ENCODE measurements around the gene PRSS23.
"Not testable (repeated sequence)": the region's sequence is repeated elsewhere in the genome, so short reads cannot be mapped to it uniquely, and the experiment has no call there.

The PRSS23 gene

GRCh38 chr11:86807360-86807759 lies 7.0 kb downstream of the PRSS23 start:
- no peak overlapping the region for H3K4me3 ChIP-seq (ENCODE audit: low read length)
- peaks cover 77% of the 10 kb centered on the region for H3K4me1 ChIP-seq (ENCODE audit: insufficient read depth, low read length)
- no peaks in the 10 kb centered on the region for H3K27me3 ChIP-seq (ENCODE audit: insufficient read depth, low read length)
- peaks cover 74% of the 10 kb centered on the region for H3K36me3 ChIP-seq (ENCODE audit: insufficient read depth, low read length)
- H3K9me3 ChIP-seq (ENCODE audit: low read length) = no peaks in the 10 kb centered on the region
- no peak overlapping the region for H2AFZ ChIP-seq (ENCODE audit: low read depth, low read length)

GRCh38 chr11:86809561-86809960 lies 9.2 kb downstream of the PRSS23 start:
- Histone ChIP-seq H3K4me3 (ENCODE audit: low read length) (no peak overlapping the region), H2AFZ (ENCODE audit: low read depth, low read length) (no peak overlapping the region), H3K4me1 (ENCODE audit: insufficient read depth, low read length) (peaks cover 61% of the 10 kb centered on the region), H3K9me3 (ENCODE audit: low read length) (no peaks in the 10 kb centered on the region), H3K36me3 (ENCODE audit: insufficient read depth, low read length) (peaks cover 68% of the 10 kb centered on the region), H3K27me3 (ENCODE audit: insufficient read depth, low read length) (no peaks in the 10 kb centered on the region)

- Histone ChIP-seq H3K27me3 (ENCODE audit: insufficient read depth, low read length) (no peaks in the 10 kb centered on the region), H3K4me1 (ENCODE audit: insufficient read depth, low read length) (peaks cover 55% of the 10 kb centered on the region), H3K36me3 (ENCODE audit: insufficient read depth, low read length) (peaks cover 60% of the 10 kb centered on the region), H3K4me3 (ENCODE audit: low read length) (no peak overlapping the region), H3K9me3 (ENCODE audit: low read length) (no peaks in the 10 kb centered on the region), H2AFZ (ENCODE audit: low read depth, low read length) (no peak overlapping the region)
Observed at GRCh38 chr11:86810288-86810687, 9.9 kb downstream of the PRSS23 start.

- Histone ChIP-seq H3K4me3 (ENCODE audit: low read length) (no peak overlapping the region), H2AFZ (ENCODE audit: low read depth, low read length) (no peak overlapping the region), H3K27me3 (ENCODE audit: insufficient read depth, low read length) (no peaks in the 10 kb centered on the region), H3K36me3 (ENCODE audit: insufficient read depth, low read length) (peaks cover 46% of the 10 kb centered on the region), H3K9me3 (ENCODE audit: low read length) (no peaks in the 10 kb centered on the region), H3K4me1 (ENCODE audit: insufficient read depth, low read length) (peaks cover 49% of the 10 kb centered on the region)
Observed at GRCh38 chr11:86811637-86812321, 11.4 kb downstream of the PRSS23 start.

- Histone ChIP-seq H3K9me3 (ENCODE audit: low read length) (no peaks in the 10 kb centered on the region), H3K4me1 (ENCODE audit: insufficient read depth, low read length) (peaks cover 45% of the 10 kb centered on the region), H3K4me3 (ENCODE audit: low read length) (no peak overlapping the region), H3K36me3 (ENCODE audit: insufficient read depth, low read length) (peaks cover 41% of the 10 kb centered on the region), H3K27me3 (ENCODE audit: insufficient read depth, low read length) (no peaks in the 10 kb centered on the region), H2AFZ (ENCODE audit: low read depth, low read length) (no peak overlapping the region)
Observed at GRCh38 chr11:86812322-86812670, 12.0 kb downstream of the PRSS23 start.

GRCh38 chr11:86812981-86813380 lies 12.6 kb downstream of the PRSS23 start:
- no peaks in the 10 kb centered on the region for H3K27me3 ChIP-seq (ENCODE audit: insufficient read depth, low read length)
- no peaks in the 10 kb centered on the region for H3K9me3 ChIP-seq (ENCODE audit: low read length)
- peaks cover 34% of the 10 kb centered on the region for H3K36me3 ChIP-seq (ENCODE audit: insufficient read depth, low read length)
- no peak overlapping the region for H2AFZ ChIP-seq (ENCODE audit: low read depth, low read length)
- peaks cover 45% of the 10 kb centered on the region for H3K4me1 ChIP-seq (ENCODE audit: insufficient read depth, low read length)
- no peak overlapping the region for H3K4me3 ChIP-seq (ENCODE audit: low read length)

GRCh38 chr11:86814775-86815174 lies 14.4 kb downstream of the PRSS23 start:
- Histone ChIP-seq H3K36me3 (ENCODE audit: insufficient read depth, low read length) (peaks cover 16% of the 10 kb centered on the region), H3K4me1 (ENCODE audit: insufficient read depth, low read length) (peaks cover 43% of the 10 kb centered on the region), H3K9me3 (ENCODE audit: low read length) (no peaks in the 10 kb centered on the region), H3K27me3 (ENCODE audit: insufficient read depth, low read length) (no peaks in the 10 kb centered on the region), H2AFZ (ENCODE audit: low read depth, low read length) (no peak overlapping the region), H3K4me3 (ENCODE audit: low read length) (no peak overlapping the region)

GRCh38 chr11:86815726-86816125 lies 15.4 kb downstream of the PRSS23 start:
- no peak overlapping the region for H3K4me3 ChIP-seq (ENCODE audit: low read length)
- no peaks in the 10 kb centered on the region for H3K27me3 ChIP-seq (ENCODE audit: insufficient read depth, low read length)
- H3K36me3 ChIP-seq (ENCODE audit: insufficient read depth, low read length) = peaks cover 6% of the 10 kb centered on the region
- H3K4me1 ChIP-seq (ENCODE audit: insufficient read depth, low read length) = peaks cover 33% of the 10 kb centered on the region
- H3K9me3 ChIP-seq (ENCODE audit: low read length) = no peaks in the 10 kb centered on the region
- H2AFZ ChIP-seq (ENCODE audit: low read depth, low read length) = no peak overlapping the region

- H2AFZ ChIP-seq (ENCODE audit: low read depth, low read length) = no peak overlapping the region
- peaks cover 2% of the 10 kb centered on the region for H3K36me3 ChIP-seq (ENCODE audit: insufficient read depth, low read length)
- H3K4me1 ChIP-seq (ENCODE audit: insufficient read depth, low read length) = peaks cover 34% of the 10 kb centered on the region
- H3K4me3 ChIP-seq (ENCODE audit: low read length) = no peak overlapping the region
- H3K9me3 ChIP-seq (ENCODE audit: low read length) = no peaks in the 10 kb centered on the region
- no peaks in the 10 kb centered on the region for H3K27me3 ChIP-seq (ENCODE audit: insufficient read depth, low read length)
Observed at GRCh38 chr11:86816251-86816726, 15.9 kb downstream of the PRSS23 start.

- no peaks in the 10 kb centered on the region for H3K27me3 ChIP-seq (ENCODE audit: insufficient read depth, low read length)
- peaks cover 7% of the 10 kb centered on the region for H3K9me3 ChIP-seq (ENCODE audit: low read length)
- H3K4me1 ChIP-seq (ENCODE audit: insufficient read depth, low read length) = peaks cover 33% of the 10 kb centered on the region
- no peak overlapping the region for H2AFZ ChIP-seq (ENCODE audit: low read depth, low read length)
- peaks cover 5% of the 10 kb centered on the region for H3K36me3 ChIP-seq (ENCODE audit: insufficient read depth, low read length)
- no peak overlapping the region for H3K4me3 ChIP-seq (ENCODE audit: low read length)
Observed at GRCh38 chr11:86818462-86819192, 18.3 kb downstream of the PRSS23 start.

- not testable (repeated sequence) for H3K4me1 ChIP-seq (ENCODE audit: insufficient read depth, low read length); H3K4me3 ChIP-seq (ENCODE audit: low read length); H3K9me3 ChIP-seq (ENCODE audit: low read length); H3K36me3 ChIP-seq (ENCODE audit: insufficient read depth, low read length); H3K27me3 ChIP-seq (ENCODE audit: insufficient read depth, low read length); H2AFZ ChIP-seq (ENCODE audit: low read depth, low read length)
Observed at GRCh38 chr11:86824139-86824538, 23.8 kb downstream of the PRSS23 start.

- not testable (repeated sequence) for H3K27me3 ChIP-seq (ENCODE audit: insufficient read depth, low read length); H3K4me1 ChIP-seq (ENCODE audit: insufficient read depth, low read length); H3K4me3 ChIP-seq (ENCODE audit: low read length); H2AFZ ChIP-seq (ENCODE audit: low read depth, low read length)
- Histone ChIP-seq H3K9me3 (ENCODE audit: low read length) (peaks cover 36% of the 10 kb centered on the region), H3K36me3 (ENCODE audit: insufficient read depth, low read length) (peaks cover 50% of the 10 kb centered on the region)
Observed at GRCh38 chr11:86834376-86834775, 34.0 kb downstream of the PRSS23 start.

GRCh38 chr11:86844762-86845508 lies 44.6 kb downstream of the PRSS23 start:
- H3K27me3 ChIP-seq (ENCODE audit: insufficient read depth, low read length); H3K9me3 ChIP-seq (ENCODE audit: low read length); H3K4me3 ChIP-seq (ENCODE audit: low read length); H3K4me1 ChIP-seq (ENCODE audit: insufficient read depth, low read length); H2AFZ ChIP-seq (ENCODE audit: low read depth, low read length): not testable (repeated sequence)
- H3K36me3 ChIP-seq (ENCODE audit: insufficient read depth, low read length) = peaks cover 10% of the 10 kb centered on the region
